ENCODE data around the gene ANP32B.

ANP32B gene

GRCh38 chr9:98034593-98035546, 51.7 kb downstream of the ANP32B start:
- DNase-seq = peak; percentile 85

GRCh38 chr9:98037357-98037756, 54.2 kb downstream of the ANP32B start:
- no peak for DNase-seq

- DNase-seq = no peak
Measured at GRCh38 chr9:98038958-98039357, 55.8 kb downstream of the ANP32B start.

GRCh38 chr9:98039607-98040017, 56.5 kb downstream of the ANP32B start:
- no peak for DNase-seq

- no peak for DNase-seq
Measured at GRCh38 chr9:98040212-98040611, 57.1 kb downstream of the ANP32B start.

- no peak for DNase-seq
Measured at GRCh38 chr9:98043915-98044314, 60.8 kb downstream of the ANP32B start.

GRCh38 chr9:98045234-98046179, 62.4 kb downstream of the ANP32B start:
- DNase-seq = no peak

GRCh38 chr9:98046180-98046543, 63.0 kb downstream of the ANP32B start:
- no peak for DNase-seq

- no peak for DNase-seq
Measured at GRCh38 chr9:98047002-98047401, 63.9 kb downstream of the ANP32B start.

- DNase-seq = no peak
Measured at GRCh38 chr9:98049288-98050072, 66.3 kb downstream of the ANP32B start.

GRCh38 chr9:98050351-98050750, 67.2 kb downstream of the ANP32B start:
- DNase-seq = no peak

GRCh38 chr9:98054376-98054951, 71.3 kb downstream of the ANP32B start:
- DNase-seq = no peak

- peak; percentile 84 for DNase-seq
Measured at GRCh38 chr9:98056269-98057137, 73.4 kb downstream of the ANP32B start, which contains the start of gene NANS. TSS of gene NANS (plus strand) at chr9:98056732. CDS start at chr9:98056809, 77 bp downstream.

GRCh38 chr9:98057138-98057799, 74.1 kb downstream of the ANP32B start:
- DNase-seq = no peak

- no peak for DNase-seq
Measured at GRCh38 chr9:98062161-98062560, 79.0 kb downstream of the ANP32B start.

GRCh38 chr9:98064623-98065392, 81.7 kb downstream of the ANP32B start:
- DNase-seq = no peak
